Frontal cortex (tissue), 3 donors: ENCODE data around the gene SORL1-AS1.

Experiments used
- DNase-seq, 2 donors: peaks; one replicate each; pipeline ENCODE4 v3.0.0; 2012; ENCODE audit warnings: low spot score in 2 of 2
- FAIRE-seq: peaks from 2 replicates; lab custom pipeline; 2012; peaks lifted over from hg19 to GRCh38; lab: Jason Lieb, UNC
- donor health status: control.
- donor health status: control.
- donor health status: control.

Gene SORL1-AS1

GRCh38 chr11:121455115-121455514 lies 2.3 kb upstream of the SORL1-AS1 start:
- no peak for FAIRE-seq
- DNase-seq, result no peak

GRCh38 chr11:121453589-121454299 lies 977 bp upstream of the SORL1-AS1 start:
- DNase-seq, result no peak

DNA sequence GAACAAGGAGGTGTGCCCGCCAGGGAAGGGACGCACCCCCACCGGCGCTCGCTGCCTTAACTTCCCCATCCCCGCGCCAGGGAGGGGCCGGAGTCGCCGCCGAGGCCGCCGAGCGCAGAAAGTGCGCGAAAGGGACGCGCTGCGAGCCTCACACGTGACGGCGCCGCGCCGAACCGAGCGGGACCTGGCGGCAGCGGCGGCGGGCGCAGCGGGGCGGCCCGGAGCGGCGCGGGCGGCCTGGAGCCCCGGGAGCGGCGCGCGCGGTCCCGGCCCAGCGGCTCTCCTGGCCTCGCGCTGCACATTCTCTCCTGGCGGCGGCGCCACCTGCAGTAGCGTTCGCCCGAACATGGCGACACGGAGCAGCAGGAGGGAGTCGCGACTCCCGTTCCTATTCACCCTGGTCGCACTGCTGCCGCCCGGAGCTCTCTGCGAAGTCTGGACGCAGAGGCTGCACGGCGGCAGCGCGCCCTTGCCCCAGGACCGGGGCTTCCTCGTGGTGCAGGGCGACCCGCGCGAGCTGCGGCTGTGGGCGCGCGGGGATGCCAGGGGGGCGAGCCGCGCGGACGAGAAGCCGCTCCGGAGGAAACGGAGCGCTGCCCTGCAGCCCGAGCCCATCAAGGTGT lies 670 bp downstream of the SORL1-AS1 start, which contains the start of gene SORL1:
Gene SORL1 (plus strand): TSS at position 329 of the 623 bp plus-strand sequence. CDS start 18 bp downstream, at position 347.
- peak; percentile 78 to 86 for DNase-seq
- FAIRE-seq, result no peak

More at GRCh38 chr11:121453589-121454299, 977 bp upstream of the SORL1-AS1 start:
- FAIRE-seq, result no peak

DNA sequence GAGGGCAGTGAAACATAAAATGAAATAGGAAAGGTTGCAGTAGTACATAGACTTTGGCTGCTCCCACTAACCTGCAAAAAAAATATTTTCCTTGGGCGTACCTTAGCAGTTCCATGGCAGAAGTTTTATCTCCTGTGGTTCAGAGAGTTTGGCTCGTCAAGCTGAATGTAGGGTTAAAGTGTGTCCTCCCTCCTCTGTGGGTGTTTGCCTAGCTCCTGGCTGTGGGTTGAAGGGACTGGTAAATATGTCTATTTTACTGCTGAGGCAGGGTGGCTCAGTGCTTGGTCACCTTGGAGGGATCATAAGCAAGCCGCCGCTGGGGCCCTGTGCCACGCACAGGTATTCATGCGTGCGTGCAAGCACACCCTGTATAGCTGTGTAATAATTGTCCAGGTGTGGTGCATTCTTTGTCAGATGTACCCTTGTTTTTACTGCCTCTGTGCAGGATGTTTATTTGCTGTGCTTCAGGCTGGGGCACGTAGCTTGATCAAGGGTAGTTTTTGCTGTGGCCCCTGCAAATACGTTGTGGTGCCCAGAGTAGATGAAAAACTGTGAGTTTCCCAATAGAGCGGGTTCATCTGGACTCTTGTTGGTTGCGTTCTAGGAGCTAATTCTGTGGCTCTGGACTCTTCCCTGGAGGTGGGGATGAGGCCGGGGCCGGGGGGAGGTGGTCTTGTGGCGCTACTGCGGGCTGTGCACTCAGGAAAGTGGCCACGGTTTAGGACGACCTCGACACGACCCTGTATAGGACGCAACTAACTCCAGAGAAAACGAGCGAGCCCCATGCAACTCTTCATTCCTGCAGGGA lies 1.4 kb downstream of the SORL1-AS1 start:
- FAIRE-seq (no peak), DNase-seq (no peak)

DNA sequence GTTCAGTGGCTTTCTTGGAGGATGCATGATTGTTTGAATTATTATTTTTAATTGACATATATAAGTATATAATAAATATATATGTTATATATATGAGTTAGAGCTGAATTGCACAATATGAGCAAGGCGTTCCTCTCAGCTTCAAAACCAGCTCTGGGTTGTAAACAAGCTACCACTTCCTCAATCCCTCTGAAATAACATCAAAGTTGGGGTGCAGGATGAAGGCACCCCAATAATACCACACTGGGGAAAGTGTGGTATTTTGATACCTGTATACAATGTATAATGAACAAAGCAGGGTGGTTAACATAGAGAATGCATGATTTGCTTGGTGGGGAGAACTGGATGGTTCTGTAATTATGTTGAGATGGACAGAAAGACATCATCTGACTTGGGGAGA lies 2.4 kb downstream of the SORL1-AS1 start:
- FAIRE-seq, result no peak
- DNase-seq, result no peak

DNA sequence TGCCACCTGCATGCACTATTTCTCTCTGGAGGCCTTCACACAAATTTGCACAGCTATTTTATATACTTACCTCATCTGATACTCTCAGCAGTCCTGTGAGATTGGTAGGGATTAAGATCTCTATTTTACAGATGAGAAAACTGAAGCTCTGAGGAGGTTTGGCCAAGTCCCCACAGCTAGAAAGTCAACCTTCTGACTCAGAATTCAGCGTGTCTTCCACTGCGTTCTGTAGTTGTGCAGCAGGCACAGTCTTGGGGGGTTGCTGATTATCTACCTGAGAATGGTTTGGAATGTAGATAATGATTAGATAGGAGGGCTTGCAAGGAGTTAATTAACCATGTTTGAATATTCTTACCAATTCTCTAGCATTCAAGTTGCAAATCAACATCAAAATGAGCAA lies 3.1 kb downstream of the SORL1-AS1 start:
- DNase-seq, result no peak
- FAIRE-seq, result no peak

DNA sequence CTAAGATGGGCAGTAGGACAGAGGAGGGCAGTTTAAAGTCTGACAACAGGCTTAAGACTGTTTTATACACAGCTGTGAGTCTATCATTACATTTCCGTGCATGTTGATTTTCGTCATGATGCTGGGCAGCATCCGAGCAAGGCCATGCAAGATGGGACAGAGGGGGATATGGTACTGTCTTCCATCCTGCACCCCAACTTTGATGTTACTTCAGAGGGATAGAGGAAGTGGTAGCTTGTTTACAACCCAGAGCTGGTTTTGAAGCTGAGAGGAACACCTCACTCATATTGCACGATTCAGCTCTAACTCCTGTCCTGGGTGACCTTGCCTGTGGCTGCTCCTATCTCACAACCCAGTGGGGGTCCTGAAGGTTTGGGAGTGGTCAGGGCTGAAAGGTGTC lies 3.6 kb downstream of the SORL1-AS1 start:
- no peak for DNase-seq
- FAIRE-seq, result no peak

DNA sequence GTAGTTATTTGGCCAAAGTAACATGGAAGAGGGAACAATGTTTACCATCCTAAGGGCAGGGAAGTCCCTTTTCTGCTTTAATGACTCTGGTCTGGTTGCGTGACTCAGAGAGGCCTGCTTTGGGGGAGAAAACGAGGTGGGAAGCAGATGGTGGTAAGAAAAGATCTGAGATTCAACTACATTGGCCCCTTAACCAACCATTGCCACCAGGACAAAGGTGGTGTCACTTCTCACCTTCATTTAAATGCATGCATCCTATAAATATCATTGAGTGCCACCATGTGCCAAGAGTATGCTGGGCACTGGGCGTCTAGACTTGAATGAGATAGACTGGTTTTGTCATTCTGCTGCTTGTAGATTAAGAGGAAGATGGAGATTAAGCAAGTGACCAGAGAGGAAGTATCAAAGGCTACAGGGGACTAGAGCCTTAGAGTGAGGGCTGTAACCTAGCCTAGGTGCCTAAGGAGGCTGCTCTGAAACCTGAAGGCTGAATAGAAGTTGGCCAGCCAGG lies 4.3 kb downstream of the SORL1-AS1 start:
- no peak for FAIRE-seq
- DNase-seq, result no peak

- no peak for FAIRE-seq
- no peak for DNase-seq
Measured at GRCh38 chr11:121448011-121448410, 4.8 kb downstream of the SORL1-AS1 start.

DNA sequence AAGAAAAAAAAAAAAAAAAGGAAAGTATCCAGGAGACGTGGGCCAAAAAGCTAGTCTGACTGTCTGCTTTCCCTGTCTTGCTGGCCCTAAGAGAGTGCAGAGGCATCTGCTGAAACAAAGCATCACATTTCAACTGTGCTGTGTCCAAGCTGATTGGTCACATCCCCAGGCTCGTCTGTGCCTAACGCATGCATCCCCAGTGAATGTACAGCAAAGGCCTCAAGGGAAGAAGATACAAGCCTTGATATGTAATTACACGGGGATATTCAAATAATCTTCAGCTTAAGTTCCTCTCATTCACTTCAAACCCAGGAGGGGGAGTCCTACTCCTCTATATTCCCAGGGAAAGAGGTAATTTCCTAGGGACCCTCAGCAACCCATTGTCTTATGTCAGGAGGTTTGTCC lies 6.0 kb downstream of the SORL1-AS1 start:
- FAIRE-seq (no peak), DNase-seq (no peak)

GRCh38 chr11:121445071-121445768 lies 7.5 kb downstream of the SORL1-AS1 start:
- FAIRE-seq (no peak), DNase-seq (no peak)

DNA sequence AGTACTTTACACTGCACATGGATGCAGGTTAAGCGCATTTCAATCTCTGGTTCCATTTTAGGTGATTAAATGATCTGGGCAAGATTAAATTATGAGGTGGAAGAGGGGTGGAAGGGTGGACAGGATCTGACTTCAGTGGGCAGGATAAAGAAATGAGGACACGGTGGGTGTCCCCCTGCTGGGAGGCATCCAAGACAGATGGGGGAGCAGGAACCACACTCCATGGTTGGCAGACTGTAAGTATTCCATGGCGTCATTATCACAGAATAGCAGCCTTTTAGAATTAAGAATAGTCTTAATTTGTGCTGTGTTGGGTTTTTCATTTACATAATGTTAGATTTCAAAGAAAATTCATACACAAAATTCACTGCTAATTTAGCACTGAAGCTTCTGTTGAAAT lies 8.2 kb downstream of the SORL1-AS1 start:
- no peak for FAIRE-seq
- no peak for DNase-seq

DNA sequence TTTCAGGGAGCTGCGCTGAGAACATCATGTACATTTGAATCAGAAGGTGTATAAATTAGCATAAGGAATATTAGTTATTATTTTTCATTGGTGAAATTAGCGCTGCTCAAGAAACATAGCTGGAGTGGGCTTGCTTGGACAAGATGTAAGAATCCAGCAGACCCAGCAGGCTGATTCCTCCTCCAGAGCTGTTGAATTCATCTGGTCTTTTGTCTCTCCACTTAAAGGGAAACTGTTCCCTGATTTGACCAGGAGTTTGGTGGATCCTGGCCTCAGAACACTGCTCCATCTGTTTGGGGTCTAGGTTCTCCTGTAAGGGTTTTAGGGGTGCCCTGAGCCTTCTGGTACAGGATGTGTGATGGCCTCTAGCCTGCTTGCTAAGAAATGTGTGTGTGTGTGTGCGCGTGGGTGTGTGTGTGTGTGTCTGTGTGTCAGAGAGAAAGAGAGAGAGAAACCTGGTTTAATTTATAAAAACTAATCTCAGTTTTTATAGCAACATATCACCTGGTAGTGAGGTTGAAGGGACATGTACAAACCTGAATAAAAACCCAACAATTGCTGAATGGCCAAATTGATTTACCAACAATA lies 9.0 kb downstream of the SORL1-AS1 start:
- no peak for FAIRE-seq
- DNase-seq, result no peak

DNA sequence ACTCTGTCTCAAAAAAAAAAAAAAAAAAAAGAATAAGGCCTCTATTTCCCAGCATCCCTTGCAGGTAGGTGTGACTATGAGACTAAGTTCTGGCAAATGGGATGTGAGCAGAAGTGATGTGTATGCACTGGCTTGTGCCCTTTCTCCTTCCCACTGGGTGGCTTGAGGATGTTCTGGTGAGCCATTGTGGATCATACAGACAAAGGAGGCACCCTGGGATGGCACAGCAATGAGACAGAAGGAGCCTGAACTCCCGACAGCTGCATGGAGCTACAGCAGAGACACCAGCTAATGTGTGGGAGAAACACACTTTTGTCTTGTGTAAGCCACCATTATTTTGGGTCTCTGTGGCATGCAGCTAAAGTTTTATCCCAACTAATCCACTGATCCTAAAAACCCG lies 11.2 kb downstream of the SORL1-AS1 start:
- DNase-seq (no peak), FAIRE-seq (no peak)

- DNase-seq, result no peak
- no peak for FAIRE-seq
Measured at GRCh38 chr11:121439759-121440158, 13.0 kb downstream of the SORL1-AS1 start.

- DNase-seq (no peak), FAIRE-seq (no peak)
Measured at GRCh38 chr11:121439337-121439736, 13.4 kb downstream of the SORL1-AS1 start.

GRCh38 chr11:121437686-121438078 lies 15.1 kb downstream of the SORL1-AS1 start:
- no peak for FAIRE-seq
- no peak for DNase-seq

DNA sequence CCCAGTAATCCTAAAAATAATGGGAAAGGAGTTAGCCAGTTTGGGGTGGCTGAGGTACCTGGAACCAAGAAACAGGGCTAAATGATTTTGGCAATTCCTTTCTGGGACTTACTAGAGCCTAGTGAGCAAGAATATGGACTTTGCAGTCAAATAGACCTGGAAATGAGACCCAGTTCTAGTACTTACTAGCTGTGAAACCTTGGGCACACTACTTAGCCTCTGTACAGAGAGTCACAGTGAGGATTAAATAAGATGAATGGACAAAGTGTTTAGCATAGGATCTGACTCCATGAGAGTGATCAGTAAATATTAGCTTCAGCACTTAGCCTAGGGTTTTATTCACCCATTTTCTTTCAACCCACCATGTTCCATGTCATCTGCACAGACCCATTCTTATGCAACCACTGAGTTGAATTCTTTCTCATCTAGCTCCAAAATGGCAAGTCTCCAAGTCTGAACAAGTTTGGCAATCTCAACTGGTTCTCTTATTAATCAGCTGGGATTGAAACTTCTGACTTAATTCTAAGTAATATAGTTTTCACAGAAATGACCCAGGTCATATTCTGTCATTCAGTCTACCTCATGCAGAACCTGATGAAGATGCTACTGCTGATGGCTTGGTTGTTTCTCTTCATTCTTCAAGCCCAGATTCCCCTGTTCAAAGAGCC lies 15.6 kb downstream of the SORL1-AS1 start:
- FAIRE-seq, result no peak

More for the DNA sequence above, 15.6 kb downstream of the SORL1-AS1 start:
- no peak for DNase-seq
